Measurements from ENCODE around the gene COMMD3.
A peak's percentile ranks its signal among the peaks of the same experiment; 100 is the strongest.
"Not testable (repeated sequence)": the region's sequence is repeated elsewhere in the genome, so short reads cannot be mapped to it uniquely, and the experiment has no call there.

Gene COMMD3

DNA sequence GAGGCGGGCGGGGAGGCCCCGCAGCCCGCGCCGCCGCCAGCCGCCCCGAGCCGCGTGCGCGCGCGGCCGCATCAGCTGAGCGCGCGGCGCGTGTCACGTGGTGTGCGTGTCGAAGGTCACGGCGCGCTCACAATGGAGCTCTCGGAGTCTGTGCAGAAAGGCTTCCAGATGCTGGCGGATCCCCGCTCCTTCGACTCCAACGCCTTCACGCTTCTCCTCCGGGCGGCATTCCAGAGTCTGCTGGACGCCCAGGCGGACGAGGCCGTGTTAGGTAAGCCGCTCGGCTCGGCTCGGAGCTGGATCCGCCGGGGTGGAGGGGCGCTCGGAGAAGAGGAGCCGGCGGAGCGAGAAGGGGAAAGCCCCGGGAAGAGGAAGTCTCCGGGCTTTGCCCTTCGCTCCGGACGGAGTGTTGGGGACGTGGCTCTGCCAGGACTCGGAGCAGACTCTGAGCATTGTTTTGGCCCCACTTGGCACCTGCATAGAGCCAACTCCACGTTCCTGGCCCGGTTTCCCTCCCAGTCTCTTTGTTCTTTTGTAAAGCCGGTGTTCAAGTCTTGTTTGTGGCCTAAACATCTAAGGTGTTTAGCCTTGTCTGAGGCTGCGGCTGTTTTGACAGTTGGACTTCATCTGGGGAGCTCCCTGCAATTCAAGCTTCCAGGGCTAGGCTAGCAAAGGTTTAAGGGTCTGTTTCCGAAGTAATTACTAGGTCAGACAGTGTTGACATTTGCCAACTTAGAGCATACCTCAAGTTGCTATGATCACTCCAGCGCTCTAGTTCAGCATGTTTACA is at the start of gene COMMD3:
COMMD3 (plus strand) TSS at position 103 of the 790 bp plus-strand sequence; CDS start at position 133, 30 bp downstream.
- DNase-seq (ENCODE audit: low spot score) = peak; percentile 78

DNA sequence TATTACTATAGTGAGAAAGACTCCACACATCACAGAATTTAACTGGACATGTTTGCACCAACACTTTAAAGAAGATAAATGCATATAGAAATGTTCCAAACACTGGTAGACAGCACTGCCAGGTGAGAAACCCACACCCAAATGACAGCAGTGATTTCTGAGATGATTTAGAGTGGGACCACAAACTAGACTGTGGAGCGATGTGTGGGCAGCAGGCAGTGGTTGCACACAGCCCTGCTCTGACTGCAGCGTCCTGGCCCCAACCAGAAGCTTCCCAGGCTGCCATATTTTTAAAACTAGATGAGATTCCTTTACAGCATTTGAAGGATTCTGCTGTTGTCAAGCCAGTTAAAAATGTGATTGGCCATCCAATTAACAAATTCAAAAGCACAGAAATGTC is 47.7 kb upstream of the COMMD3 start:
- no peak for DNase-seq (ENCODE audit: low spot score)

DNA sequence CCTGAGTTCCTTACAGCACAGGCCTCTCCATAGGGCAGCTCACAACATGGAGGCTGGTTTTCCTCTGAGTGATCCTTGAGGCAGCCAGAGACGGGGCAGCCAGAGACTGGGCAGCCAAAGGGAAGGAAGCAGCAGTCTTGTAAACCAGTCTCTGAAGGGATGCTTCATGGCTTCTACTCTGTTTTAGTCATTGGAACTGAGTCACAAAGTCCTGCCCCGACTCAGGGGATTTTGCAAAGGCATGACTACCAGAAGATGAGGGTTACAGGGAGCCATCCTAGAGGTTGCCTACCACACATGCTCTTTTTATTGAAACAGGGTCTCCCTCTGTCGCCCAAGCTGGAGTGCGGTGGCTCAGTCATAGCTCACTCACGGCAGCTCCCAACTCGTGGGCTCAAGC is 44.4 kb upstream of the COMMD3 start:
- DNase-seq (ENCODE audit: low spot score) = no peak

DNA sequence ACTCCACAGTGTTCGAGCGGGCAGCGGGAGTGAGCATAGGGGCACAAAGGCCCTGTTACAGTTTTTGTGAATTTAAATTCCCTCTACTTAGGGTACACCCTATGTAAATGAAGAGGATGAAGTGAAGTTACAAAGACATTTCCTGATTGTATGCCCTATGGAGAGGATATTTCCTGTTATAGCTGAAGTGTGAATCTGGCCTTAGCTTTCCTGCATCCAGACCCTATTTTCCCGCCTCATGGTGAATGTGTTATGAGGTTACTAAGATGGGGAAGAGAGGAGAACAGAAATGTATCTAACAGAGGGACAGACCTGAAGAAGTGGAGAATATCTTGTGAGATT is 37.8 kb upstream of the COMMD3 start:
- DNase-seq (ENCODE audit: low spot score) = no peak

DNA sequence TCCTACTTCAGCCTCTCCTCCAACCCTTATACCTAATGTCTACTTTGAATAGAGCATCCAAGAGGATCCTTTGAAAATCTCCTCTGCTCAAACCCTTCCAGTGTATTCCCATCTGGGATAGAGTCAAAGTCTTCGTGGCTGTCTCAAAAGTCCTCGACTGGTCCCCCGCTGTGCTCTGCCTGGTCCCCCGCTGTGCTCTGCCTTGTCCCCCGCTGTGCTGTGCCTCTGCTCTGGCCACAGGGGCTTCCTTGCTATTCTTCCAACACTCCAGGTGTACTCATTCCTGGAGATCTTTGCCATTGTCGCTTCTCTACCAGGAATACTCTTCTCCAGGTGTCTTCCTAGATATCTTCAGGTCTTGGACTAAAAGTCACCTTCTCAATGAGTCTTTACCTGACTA is 36.1 kb upstream of the COMMD3 start:
- DNase-seq (ENCODE audit: low spot score) = no peak

DNA sequence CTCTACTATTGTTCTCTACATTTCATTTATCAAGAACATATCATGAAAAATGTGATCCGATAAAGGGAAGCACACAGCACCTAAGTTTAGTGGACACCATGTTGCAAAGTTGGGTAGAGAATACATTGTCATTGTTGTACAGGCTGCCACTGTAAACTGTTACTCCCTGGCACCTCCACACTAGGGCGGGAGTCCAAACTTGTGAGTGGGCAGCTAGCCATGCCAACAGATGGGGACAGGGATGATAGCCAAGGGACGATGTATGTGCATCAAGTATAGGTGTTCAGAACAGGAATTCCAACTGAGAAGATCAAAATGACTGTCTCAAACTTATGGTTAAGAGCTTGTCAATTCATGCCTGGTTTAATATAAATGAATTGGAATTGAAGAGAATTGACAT is 31.1 kb upstream of the COMMD3 start:
- no peak for DNase-seq (ENCODE audit: low spot score)

DNA sequence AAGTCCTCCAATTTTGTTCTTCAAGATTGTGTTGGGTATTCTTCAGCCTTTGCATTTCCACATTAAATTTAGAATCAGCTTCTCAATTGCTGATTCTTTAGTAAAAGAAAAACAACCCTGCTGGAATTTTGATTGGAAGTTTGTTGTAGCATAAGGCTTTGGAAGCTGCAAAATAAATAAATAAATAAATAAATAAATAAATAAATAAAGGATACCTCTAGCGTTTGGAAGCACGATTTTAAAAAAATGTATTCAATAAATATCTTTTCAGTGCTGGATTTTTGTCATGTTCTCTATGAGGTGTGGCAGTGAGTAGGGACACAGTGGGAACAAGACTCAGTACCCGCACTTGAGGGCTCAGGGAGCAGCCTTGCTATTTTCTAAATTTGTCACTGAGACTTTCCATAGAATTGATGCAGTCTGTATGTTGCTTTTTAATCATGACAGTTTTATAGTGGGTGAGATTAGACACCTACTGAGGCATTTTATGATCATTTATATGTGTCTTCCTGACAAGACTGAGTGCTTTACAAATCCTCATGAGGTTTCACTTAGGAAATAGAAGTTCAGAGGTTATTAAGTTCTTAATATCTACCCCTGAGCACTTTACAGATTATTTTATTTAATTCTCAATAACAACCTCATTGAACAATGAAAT is 22.3 kb upstream of the COMMD3 start:
- no peak for DNase-seq (ENCODE audit: low spot score)

DNA sequence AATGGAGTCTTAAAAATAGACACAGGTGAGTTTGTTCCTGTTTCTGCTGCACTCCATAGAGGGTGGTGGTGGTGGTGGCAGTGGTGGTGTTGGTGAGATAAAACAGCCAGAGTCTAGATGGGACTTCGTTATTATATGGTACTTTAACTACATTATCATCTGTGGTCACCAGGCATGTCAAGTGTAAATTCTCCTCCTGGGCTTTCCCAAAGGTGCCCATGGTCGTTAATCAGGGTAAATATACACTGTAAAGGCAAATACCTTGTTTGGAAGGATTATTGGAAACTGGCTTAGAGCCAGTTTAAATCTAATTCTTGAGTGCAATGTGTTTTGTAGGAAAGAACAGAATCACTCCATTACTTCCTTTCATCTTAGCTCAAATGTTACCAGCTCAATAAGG is 21.5 kb upstream of the COMMD3 start:
- DNase-seq (ENCODE audit: low spot score) = no peak

DNA sequence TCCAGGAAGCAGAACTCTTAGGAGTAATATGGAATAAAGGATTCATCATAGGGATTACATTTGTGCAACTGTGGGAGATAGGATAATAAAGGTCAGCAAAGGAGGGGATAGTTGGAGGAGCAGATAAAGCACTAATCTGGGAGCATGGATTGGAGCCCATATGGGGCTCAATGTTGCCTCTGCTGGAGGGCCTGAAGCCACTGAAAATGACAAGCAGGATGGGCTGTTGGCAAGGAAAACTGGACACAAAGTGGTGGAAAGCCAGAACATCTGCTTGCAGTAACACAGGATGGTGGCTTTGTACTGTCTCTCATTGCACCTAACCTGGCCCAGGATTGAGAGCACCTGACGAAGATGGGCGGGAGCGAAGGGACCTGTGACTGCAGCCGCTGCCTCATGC is 15.0 kb upstream of the COMMD3 start:
- DNase-seq (ENCODE audit: low spot score) = no peak

DNA sequence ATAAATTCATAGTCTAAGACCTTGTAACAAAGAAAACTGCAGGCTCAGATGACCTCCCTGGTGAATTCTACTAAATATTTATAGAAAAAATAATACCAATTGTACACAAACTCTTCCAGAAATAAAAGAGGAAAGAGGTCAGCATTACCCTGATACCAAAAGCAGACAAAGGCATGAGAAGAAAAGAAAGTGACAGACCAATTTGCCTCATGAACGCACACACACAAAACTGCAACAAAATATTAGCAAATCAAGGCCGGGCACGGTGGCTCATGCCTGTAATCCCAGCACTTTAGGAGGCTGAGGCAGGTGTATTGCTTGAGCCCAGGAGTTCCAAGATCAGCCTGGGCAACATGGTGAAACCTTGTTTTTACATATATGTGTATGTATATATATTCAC is 12.7 kb upstream of the COMMD3 start:
- no peak for DNase-seq (ENCODE audit: low spot score)

DNA sequence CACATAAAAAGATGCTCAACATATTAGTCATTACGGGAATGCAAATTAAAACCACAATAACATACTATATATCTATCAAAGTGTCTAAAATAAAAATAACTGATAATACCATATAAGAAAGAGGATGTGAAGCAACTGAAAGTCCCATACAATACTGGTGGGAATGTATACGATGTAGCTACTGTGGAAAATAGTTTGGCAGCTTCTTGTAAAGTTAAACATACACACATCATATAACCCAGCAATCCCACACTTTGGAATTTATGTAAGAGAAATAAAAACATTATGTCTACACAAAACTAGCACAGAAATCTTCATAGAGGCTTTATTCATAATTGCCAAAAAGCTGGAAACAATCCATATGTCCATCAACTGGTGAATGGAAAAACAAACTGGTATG is 10.5 kb upstream of the COMMD3 start:
- DNase-seq (ENCODE audit: low spot score) = no peak

DNA sequence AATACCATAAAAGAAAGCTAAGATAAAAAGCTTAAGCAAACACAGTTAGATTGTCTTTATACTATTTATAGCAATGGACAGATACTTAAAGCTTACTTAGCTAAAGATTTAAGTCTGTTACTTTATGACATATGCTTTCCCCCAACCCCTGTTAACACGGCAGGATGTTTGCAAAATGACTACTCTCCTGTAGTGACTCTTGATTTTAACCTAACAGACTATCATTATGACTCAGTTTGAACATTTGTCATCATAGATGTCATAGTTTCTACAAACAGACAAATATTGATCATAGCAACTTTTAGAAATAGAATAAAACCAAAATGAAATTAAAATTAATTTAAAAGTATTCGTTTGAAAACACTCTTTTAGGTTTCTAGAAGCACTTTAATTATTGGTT is 7.8 kb upstream of the COMMD3 start:
- DNase-seq (ENCODE audit: low spot score) = peak; percentile 35

DNA sequence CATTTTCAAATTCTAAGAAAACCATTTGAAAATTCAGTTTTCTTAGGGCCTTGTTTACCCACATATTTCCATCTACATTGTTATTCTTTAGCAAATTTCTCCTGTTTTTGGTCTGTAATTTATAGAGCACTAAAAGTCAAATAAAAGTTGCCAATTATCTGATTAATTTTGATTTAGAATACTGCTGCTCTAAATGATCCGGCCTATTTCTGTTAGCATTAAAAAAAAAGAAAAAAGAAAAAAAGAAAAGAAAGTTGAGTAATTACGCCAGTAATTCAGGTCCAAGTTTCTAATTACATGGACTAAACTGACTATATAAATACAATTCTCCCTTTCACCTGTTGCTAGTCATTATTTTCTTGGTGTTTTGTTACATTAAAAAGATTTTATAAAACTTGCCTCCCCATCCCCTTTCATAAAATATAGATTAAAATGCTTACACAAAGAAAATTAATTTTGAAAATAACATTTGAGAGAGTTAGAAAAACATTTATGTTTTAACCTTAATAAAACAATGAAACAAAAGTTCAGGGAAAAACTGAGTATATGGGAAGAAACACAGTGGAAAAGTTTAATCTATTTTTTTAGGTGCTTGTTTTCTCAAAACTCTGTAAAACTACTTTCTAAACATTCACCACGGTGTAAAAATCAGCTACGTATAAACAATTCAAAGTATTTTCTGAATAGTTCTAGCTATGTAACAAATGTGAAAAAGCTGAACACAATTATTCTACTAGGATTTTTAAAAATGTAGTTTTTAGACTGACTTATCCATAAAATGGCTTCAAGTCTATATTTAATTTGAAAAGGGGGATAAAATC is 6.8 kb upstream of the COMMD3 start:
- no peak for DNase-seq (ENCODE audit: low spot score)

DNA sequence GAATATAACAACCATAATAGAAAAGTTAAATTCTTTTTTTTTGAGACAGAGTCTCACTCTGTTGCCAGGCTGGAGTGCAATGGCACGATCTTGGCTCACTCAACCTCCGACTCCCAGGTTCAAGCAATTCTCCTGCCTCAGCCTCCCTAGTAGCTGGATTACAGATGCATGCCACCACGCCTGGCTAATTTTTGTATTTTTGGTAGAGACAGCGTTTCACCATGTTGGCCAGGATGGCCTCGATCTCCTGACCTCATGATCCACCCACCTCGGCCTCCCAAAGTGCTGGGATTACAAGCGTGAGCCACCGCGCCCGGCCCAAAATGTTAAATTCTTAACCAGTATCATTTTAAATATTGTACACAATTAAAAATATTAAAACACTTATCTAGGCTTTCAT is 6.2 kb upstream of the COMMD3 start:
- DNase-seq (ENCODE audit: low spot score) = not testable (repeated sequence)

DNA sequence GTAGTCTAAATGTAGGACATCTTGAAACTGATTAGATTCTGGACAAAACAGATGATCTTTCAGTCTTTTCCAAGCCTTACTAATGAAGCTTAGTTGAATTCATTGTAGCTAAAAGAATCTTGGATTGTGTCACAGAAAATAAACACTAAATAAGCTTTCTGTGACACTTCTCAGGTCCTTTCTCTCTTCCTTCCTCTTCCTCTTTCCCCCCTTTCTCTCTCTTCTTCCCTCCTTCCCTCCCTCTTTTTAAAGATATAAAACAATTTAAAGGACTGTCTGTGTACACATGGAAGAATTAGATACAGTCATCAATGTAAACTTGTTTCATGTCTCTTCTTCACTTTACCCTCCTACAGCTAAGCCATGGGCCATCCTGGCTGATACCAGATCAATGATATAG is 5.3 kb upstream of the COMMD3 start:
- no peak for DNase-seq (ENCODE audit: low spot score)

DNA sequence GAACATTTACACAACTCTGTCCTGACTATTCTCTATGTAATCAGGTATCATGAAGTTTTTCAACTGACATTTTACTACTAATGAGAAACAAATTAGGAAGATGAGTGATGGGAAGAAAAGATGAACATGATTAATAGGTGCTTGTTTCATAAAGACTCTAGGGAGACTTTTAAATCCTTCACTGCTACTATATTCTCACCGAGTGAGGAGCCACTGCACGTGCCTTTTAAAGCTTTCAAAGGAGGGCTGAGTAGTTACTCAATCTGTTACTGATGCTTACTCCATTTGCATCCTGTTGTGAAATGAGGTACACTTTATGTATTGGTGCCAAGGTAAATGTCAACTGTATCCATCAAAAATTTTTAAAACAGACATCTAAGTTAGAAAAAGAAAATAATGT is 1.3 kb upstream of the COMMD3 start:
- no peak for DNase-seq (ENCODE audit: low spot score)

DNA sequence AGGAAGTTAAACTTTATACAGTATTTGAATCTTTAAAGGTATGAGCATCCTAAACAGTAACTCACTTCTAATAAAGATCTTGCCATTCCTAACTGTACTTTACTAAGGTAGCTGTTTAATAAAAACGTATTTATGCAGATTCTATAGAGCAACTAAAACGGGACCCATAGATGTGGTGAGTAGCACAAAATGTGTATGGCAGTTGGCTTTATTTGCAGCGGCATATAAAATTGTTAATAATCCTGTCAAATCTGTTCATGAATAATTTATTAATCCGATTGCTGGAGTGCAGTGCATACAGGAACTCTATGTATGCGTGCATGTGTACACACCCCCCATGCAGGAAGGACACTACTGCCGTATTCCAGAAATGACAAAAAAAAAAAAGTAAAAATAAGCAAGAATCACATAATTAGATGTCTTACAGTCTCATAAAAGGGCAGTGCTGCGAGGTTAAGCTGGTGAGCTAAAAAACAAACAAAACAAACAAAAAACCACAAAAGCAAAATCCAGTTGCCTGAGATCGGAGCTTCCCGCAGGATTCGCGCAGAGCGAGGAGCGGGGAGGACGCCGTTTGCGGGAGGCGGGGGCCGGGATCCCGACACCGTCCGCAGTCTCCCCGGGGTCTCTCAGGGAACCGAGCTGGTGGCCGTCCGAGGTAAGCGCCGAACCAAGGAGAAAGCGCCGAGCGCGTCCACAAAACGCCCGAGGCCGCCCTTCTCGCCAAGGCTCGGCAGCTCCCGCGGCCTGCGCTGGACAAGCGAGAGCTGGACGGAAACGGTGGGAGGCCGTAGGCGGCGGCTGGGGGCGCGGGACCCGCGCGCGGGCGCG is 518 bp upstream of the COMMD3 start:
- no peak for DNase-seq (ENCODE audit: low spot score)

DNA sequence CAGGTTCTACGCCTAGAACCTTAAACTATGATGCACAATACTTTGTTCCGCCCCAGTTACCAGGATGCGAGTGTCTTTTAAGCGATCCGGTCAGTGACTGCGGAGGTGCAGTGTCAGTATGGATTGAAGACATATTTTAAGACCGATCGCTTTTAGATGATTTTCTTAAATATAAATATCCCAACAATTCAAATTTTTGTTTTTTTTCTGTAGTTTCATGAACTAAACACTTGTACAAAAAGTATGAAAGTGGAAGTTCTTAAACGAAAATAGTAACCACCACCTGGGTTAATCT is 835 bp downstream of the COMMD3 start:
- DNase-seq (ENCODE audit: low spot score) = no peak

DNA sequence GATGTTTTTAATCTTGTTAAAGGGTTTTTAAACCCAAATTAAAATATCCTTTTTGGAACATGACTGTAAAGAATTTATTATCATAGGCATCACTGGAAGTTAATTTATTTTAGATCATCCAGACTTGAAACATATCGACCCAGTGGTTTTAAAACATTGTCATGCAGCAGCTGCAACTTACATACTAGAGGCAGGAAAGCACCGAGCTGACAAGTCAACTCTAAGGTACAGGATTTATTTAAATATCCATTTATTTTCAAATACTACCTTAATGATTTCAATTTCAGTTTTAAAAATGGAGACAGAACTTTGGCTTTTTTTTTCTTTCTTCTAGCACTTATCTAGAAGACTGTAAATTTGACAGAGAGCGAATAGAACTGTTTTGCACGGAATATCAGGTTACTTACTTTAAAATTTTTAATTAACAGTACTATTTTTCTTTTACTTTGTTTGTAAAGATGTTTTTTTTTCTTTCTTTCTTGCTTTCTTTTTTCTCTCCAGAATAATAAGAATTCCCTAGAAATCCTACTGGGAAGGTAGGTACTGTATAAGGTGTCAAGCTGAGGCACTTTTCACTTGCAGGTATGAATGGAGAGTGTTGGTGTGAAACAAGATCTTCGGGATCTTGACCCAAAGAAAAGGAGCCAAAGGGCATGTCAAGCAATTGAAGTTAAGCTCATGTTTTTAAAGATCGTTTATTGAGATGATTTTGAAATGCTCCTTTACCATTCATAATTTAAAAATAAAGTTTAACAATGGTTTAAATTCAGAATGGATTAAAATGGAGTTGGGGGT is 1.8 kb downstream of the COMMD3 start:
- DNase-seq (ENCODE audit: low spot score) = no peak

DNA sequence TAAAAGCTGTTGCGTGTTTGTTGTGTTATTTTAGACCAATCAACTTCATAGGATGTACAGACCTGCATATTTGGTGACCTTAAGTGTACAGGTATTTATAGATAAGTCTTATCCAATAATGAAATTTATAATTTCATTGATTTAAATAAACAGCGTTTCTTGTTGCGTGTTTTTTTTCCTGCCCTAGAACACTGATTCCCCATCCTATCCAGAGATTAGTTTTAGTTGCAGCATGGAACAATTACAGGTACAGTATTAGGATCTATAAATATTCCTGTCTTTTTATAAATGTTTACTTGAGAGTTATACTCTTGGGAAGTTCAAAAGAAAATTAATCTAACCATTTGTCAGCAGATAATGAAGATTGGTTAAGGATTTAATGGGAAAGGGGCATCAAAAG is 2.6 kb downstream of the COMMD3 start:
- no peak for DNase-seq (ENCODE audit: low spot score)

DNA sequence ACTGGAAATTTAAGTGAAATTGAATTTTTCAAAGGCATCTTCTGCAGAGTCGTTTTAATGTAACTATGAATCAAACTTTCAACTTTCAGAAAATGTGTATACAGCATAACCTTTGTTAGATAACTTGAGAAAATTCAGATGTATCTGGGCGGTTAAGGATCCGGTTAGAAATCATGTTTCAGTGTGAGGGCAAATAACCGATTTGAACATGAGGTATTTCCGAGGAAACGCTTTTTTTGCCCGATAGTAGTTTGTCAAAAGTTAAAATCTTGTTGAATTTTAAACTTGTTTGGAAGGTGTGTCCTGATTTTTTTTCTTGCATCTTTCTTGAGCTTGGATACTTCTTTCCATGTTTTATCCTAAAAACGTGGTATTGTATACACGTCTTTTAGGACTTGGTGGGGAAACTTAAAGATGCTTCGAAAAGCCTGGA is 3.4 kb downstream of the COMMD3 start:
- no peak for DNase-seq (ENCODE audit: low spot score)

All from kidney capillary endothelial cell (primary cell).